Hepatocyte (in vitro differentiated cells): ENCODE results near the gene EYS. TPM values are rescaled to one million over a fixed set of nuclear protein-coding genes. Genes with fewer than 3 reads are reported as not detected.

ENCODE experiments used
- DNase-seq: peaks from one replicate; pipeline ENCODE4 v3.0.0-alpha.2; 2016; ENCODE audit warnings: low spot score
- H2AFZ ChIP-seq: fragments of 200-600 bp; sonication (generic); 2 replicates; pipeline ENCODE4 v1.6.0; 2016; ENCODE audit warnings: antibody characterized with exemption, mild to moderate bottlenecking
- H3K27ac ChIP-seq: fragments of 200-600 bp; sonication (generic); 2 replicates; pipeline ENCODE4 v1.5.1; 2016; ENCODE audit warnings: mild to moderate bottlenecking
- H3K27me3 ChIP-seq: fragments of 200-600 bp; sonication (generic); 2 replicates; pipeline ENCODE4 v1.6.1; 2016
- H3K36me3 ChIP-seq: fragments of 200-600 bp; sonication (generic); replicated peaks from 2 replicates; pipeline ENCODE4 v1.5.1; 2016; ENCODE audit warnings: low read depth; ENCODE audit not compliant: insufficient read depth
- H3K4me1 ChIP-seq: fragments of 200-600 bp; sonication (generic); 2 replicates; pipeline ENCODE4 v1.5.1; 2016; ENCODE audit warnings: mild to moderate bottlenecking, moderate library complexity; ENCODE audit not compliant: insufficient read depth
- H3K4me2 ChIP-seq: fragments of 200-600 bp; sonication (generic); 2 replicates; pipeline ENCODE4 v1.6.0; 2016
- H3K4me3 ChIP-seq: fragments of 200-600 bp; sonication (generic); 2 replicates; pipeline ENCODE4 v1.5.1; 2016; ENCODE audit warnings: mild to moderate bottlenecking
- H3K79me2 ChIP-seq: fragments of 200-600 bp; sonication (generic); 2 replicates; pipeline ENCODE4 v1.6.0; 2017; ENCODE audit warnings: mild to moderate bottlenecking
- H3K9me2 ChIP-seq: fragments of 200-600 bp; sonication (generic); replicated peaks from 2 replicates; pipeline ENCODE4 v1.6.0; 2017; ENCODE audit warnings: mild to moderate bottlenecking; ENCODE audit not compliant: insufficient read depth
- H3K9me3 ChIP-seq: fragments of 200-600 bp; sonication (generic); 2 replicates; pipeline ENCODE4 v1.5.1; 2016; ENCODE audit warnings: low read depth, mild to moderate bottlenecking
- H4K20me1 ChIP-seq: fragments of 200-600 bp; sonication (generic); 2 replicates; pipeline ENCODE4 v1.6.0; 2016; ENCODE audit warnings: mild to moderate bottlenecking; ENCODE audit not compliant: insufficient read depth, poor library complexity, severe bottlenecking
- EZH2 ChIP-seq: fragments of 200-600 bp; sonication (generic); IDR thresholded peaks from 2 replicates; pipeline ENCODE4 v1.6.1; 2016; ENCODE audit warnings: antibody characterized with exemption, mild to moderate bottlenecking, borderline replicate concordance
- EZH2phosphoT487 ChIP-seq: fragments of 200-600 bp; sonication (generic); IDR thresholded peaks from one replicate; pipeline ENCODE4 v1.6.1; 2018; ENCODE audit warnings: antibody characterized with exemption, mild to moderate bottlenecking, low read depth, moderate library complexity; ENCODE audit not compliant: unreplicated experiment, severe bottlenecking
- WGBS: methylation state at CpG from one replicate; pipeline ENCODE4 v1.1.6; 2016; ENCODE audit warnings: low lambda C conversion rate; ENCODE audit errors: missing lambda C conversion rate; 5-methylcytosine and 5-hydroxymethylcytosine counted together
- polyA plus RNA-seq: library from polyadenylated mRNA; unstranded; fragments of >200 nt; fragmentation: Nextera tagmentation; extraction: Ambion mirVana; gene quantifications from 2 replicates; pipeline ENCODE4 v1.2.1, GENCODE V29; 2016
- total RNA-seq: library from RNA; depleted of rRNA; stranded (reverse); fragments of >200 nt; gene quantifications from 2 replicates; pipeline ENCODE4 v1.2.3, GENCODE V29; 2014
- TF ChIP-seq, protein P1 (sequence below): fragments of 200-600 bp; sonication (generic); IDR thresholded peaks from 2 replicates; pipeline ENCODE4 v1.5.1; 2016; ENCODE audit warnings: antibody characterized with exemption, mild to moderate bottlenecking; ENCODE audit not compliant: poor library complexity

The EYS gene
- total and polyA plus RNA-seq, 2 experiments from 2014 or later = 0.57 to 0.68 TPM

- Histone ChIP-seq H3K79me2 (no peaks in the 10 kb centered on the region), H3K27ac (no peak overlapping the region), H3K4me2 (no peak overlapping the region), H3K36me3 (no peaks in the 10 kb centered on the region), H3K4me1 (no peaks in the 10 kb centered on the region), H3K9me2 (no peaks in the 10 kb centered on the region), H3K4me3 (no peak overlapping the region), H2AFZ (no peak overlapping the region), H3K27me3 (no peaks in the 10 kb centered on the region), H4K20me1 (no peaks in the 10 kb centered on the region), H3K9me3 (no peaks in the 10 kb centered on the region)
- no peak for DNase-seq
- no peak for TF ChIP-seq EZH2phosphoT487
- TF ChIP-seq, protein P1, sequence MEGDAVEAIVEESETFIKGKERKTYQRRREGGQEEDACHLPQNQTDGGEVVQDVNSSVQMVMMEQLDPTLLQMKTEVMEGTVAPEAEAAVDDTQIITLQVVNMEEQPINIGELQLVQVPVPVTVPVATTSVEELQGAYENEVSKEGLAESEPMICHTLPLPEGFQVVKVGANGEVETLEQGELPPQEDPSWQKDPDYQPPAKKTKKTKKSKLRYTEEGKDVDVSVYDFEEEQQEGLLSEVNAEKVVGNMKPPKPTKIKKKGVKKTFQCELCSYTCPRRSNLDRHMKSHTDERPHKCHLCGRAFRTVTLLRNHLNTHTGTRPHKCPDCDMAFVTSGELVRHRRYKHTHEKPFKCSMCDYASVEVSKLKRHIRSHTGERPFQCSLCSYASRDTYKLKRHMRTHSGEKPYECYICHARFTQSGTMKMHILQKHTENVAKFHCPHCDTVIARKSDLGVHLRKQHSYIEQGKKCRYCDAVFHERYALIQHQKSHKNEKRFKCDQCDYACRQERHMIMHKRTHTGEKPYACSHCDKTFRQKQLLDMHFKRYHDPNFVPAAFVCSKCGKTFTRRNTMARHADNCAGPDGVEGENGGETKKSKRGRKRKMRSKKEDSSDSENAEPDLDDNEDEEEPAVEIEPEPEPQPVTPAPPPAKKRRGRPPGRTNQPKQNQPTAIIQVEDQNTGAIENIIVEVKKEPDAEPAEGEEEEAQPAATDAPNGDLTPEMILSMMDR = no peak
- TF ChIP-seq EZH2 = no peak
Observed at GRCh38 chr6:64293298-64293697, 1413.7 kb downstream of the EYS start.

GRCh38 chr6:64290867-64291266, 1416.2 kb downstream of the EYS start:
- Histone ChIP-seq H3K9me3 (no peaks in the 10 kb centered on the region), H3K79me2 (no peaks in the 10 kb centered on the region), H3K4me2 (no peak overlapping the region), H3K9me2 (no peaks in the 10 kb centered on the region), H4K20me1 (no peaks in the 10 kb centered on the region), H3K4me1 (no peaks in the 10 kb centered on the region), H3K27ac (no peak overlapping the region), H2AFZ (no peak overlapping the region), H3K36me3 (no peaks in the 10 kb centered on the region), H3K4me3 (no peak overlapping the region), H3K27me3 (no peaks in the 10 kb centered on the region)
- TF ChIP-seq EZH2phosphoT487 (no peak), EZH2 (no peak)
- TF ChIP-seq, protein P1 = no peak
- no peak for DNase-seq
- WGBS = 63% methylated on average over 3 of the region's 3 CpGs

DNA sequence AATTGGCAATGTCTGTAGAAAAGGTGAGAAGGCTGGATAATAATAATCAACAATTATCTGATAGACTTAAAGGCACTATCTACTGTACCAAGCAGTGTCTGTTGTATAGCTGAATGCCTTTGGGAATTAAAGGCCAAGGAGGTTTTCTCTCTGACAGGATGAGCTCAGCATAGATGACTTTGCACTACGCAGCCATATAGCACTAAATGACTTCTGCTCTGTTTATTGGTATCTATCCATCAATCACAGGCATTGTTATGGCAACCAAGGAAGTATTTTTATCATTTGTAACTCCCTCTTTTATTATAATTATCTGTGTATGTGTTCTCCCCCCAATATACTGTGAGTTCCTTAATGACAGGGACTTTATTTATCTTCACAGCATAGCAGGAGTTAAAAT, 1417.1 kb downstream of the EYS start:
- no peaks in the 10 kb centered on the region for H3K9me3 ChIP-seq
- no peaks in the 10 kb centered on the region for H3K4me1 ChIP-seq
- H3K27me3 ChIP-seq = no peaks in the 10 kb centered on the region
- 96% methylated on average over 1 of the region's 1 CpG for WGBS
- H2AFZ ChIP-seq = no peak overlapping the region
- no peaks in the 10 kb centered on the region for H4K20me1 ChIP-seq
- no peak for DNase-seq
- H3K4me3 ChIP-seq = no peak overlapping the region
- H3K4me2 ChIP-seq = no peak overlapping the region
- no peaks in the 10 kb centered on the region for H3K9me2 ChIP-seq
- no peaks in the 10 kb centered on the region for H3K79me2 ChIP-seq
- TF ChIP-seq EZH2phosphoT487 (no peak), EZH2 (no peak)
- TF ChIP-seq, protein P1 = no peak
- H3K36me3 ChIP-seq = no peaks in the 10 kb centered on the region
- no peak overlapping the region for H3K27ac ChIP-seq

DNA sequence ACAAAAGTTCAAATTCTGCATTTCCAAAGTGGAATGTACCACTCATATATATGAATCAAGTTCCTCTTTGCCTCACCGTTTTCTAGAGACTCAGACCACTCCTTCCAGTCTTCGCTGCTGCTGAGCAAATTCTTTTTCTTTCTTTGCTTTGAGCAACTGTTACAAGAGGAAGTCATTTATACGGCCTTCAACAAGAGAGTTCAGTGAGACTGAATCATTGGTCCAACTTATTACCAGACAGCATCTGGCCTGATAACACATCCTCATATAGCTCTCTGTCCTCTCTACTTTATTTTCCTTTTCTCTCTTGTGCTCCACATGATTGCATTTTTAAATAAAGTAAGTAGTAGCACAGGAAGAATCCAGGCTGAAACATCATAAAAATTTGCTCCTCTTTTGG, 1418.7 kb downstream of the EYS start:
- TF ChIP-seq, protein P1 = no peak
- TF ChIP-seq EZH2phosphoT487 = no peak
- TF ChIP-seq EZH2 = no peak
- DNase-seq = no peak
- no peak overlapping the region for H3K4me3 ChIP-seq
- no peaks in the 10 kb centered on the region for H4K20me1 ChIP-seq
- H3K9me2 ChIP-seq = no peaks in the 10 kb centered on the region
- no peaks in the 10 kb centered on the region for H3K4me1 ChIP-seq
- no peak overlapping the region for H2AFZ ChIP-seq
- H3K27me3 ChIP-seq = no peaks in the 10 kb centered on the region
- H3K4me2 ChIP-seq = no peak overlapping the region
- 53% methylated on average over 3 of the region's 3 CpGs for WGBS
- no peaks in the 10 kb centered on the region for H3K9me3 ChIP-seq
- no peaks in the 10 kb centered on the region for H3K79me2 ChIP-seq
- H3K36me3 ChIP-seq = no peaks in the 10 kb centered on the region
- H3K27ac ChIP-seq = no peak overlapping the region
